ENCODE measurements around the gene KIAA0319L. TPM values are rescaled to one million over a fixed set of nuclear protein-coding genes. Genes with fewer than 3 reads are reported as not detected.

KIAA0319L gene
- total RNA-seq, 4 donors from 2014 or later, result 26.3 to 44.8 (median 38.9) TPM

GRCh38 chr1:35558374-35559316 lies 1.4 kb upstream of the KIAA0319L start:
- H3K9me3 ChIP-seq, result no peaks in the 10 kb centered on the region
- H3K27ac ChIP-seq, result peak overlapping the region; percentile 91 to 98 (median 96)
- no peaks in the 10 kb centered on the region for H3K27me3 ChIP-seq
- ATAC-seq, result no peak
- H3K4me3 ChIP-seq, result peak overlapping the region; percentile 74 to 95
- 0 to 12% methylated on average over 5 to 6 of the region's 26 CpGs for WGBS, 2 donors (ENCODE audit: low coverage in 1 of 2)
- TF ChIP-seq POLR2A (IDR thresholded peaks at IDR 0.05) (no peak), POLR2AphosphoS5 (IDR thresholded peaks at IDR 0.05) (no peak), EP300 (IDR thresholded peaks at IDR 0.05) (no peak)
- TF ChIP-seq, protein P1, sequence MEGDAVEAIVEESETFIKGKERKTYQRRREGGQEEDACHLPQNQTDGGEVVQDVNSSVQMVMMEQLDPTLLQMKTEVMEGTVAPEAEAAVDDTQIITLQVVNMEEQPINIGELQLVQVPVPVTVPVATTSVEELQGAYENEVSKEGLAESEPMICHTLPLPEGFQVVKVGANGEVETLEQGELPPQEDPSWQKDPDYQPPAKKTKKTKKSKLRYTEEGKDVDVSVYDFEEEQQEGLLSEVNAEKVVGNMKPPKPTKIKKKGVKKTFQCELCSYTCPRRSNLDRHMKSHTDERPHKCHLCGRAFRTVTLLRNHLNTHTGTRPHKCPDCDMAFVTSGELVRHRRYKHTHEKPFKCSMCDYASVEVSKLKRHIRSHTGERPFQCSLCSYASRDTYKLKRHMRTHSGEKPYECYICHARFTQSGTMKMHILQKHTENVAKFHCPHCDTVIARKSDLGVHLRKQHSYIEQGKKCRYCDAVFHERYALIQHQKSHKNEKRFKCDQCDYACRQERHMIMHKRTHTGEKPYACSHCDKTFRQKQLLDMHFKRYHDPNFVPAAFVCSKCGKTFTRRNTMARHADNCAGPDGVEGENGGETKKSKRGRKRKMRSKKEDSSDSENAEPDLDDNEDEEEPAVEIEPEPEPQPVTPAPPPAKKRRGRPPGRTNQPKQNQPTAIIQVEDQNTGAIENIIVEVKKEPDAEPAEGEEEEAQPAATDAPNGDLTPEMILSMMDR (IDR thresholded peaks at IDR 0.05), result no peak
- H3K36me3 ChIP-seq, result peaks cover 0 to 27% of the 10 kb centered on the region in 2 donors
- H3K4me1 ChIP-seq, result peaks cover 0 to 78% (median 36%) of the 10 kb centered on the region in 3 donors

GRCh38 chr1:35557611-35558373 lies 589 bp upstream of the KIAA0319L start, which contains the start of gene NCDN:
Gene NCDN (plus strand): TSS chr1:35557799. CDS start chr1:35558191, 392 bp downstream.
- H3K9me3 ChIP-seq, result no peaks in the 10 kb centered on the region
- 0 to 2% methylated on average over 4 to 26 of the region's 58 CpGs for WGBS, 2 donors (ENCODE audit: low coverage in 1 of 2)
- H3K27ac ChIP-seq, result peak within 1 kb of the TSS; percentile 91 to 98 (median 96)
- TF ChIP-seq EP300 (IDR thresholded peaks at IDR 0.05) (no peak), POLR2A (IDR thresholded peaks at IDR 0.05) (peak; percentile 5 to 17), POLR2AphosphoS5 (IDR thresholded peaks at IDR 0.05) (peak; percentile 23)
- ATAC-seq, result peak; percentile 97
- H3K36me3 ChIP-seq, result peaks cover 0 to 27% of the 10 kb centered on the region in 2 donors
- H3K4me1 ChIP-seq, result peaks cover 0 to 87% (median 36%) of the 10 kb centered on the region in 3 donors
- peak within 1 kb of the TSS; percentile 74 to 95 for H3K4me3 ChIP-seq
- H3K27me3 ChIP-seq, result no peaks in the 10 kb centered on the region

- H3K36me3 ChIP-seq, result peaks cover 0 to 27% of the 10 kb centered on the region in 2 donors
- peak overlapping the region; percentile 74 to 95 for H3K4me3 ChIP-seq
- ATAC-seq, result no peak
- WGBS, 2 donors (ENCODE audit: low coverage in 1 of 2), result 2 to 3% methylated on average over 5 to 8 of the region's 17 CpGs
- TF ChIP-seq, protein P1 (IDR thresholded peaks at IDR 0.05), result no peak
- no peak for TF ChIP-seq POLR2AphosphoS5 (IDR thresholded peaks at IDR 0.05)
- TF ChIP-seq POLR2A (IDR thresholded peaks at IDR 0.05), result no peak
- no peak for TF ChIP-seq EP300 (IDR thresholded peaks at IDR 0.05)
- H3K27me3 ChIP-seq, result no peaks in the 10 kb centered on the region
- H3K4me1 ChIP-seq, result peaks cover 0 to 80% (median 36%) of the 10 kb centered on the region in 3 donors
- peak overlapping the region; percentile 91 to 98 (median 96) for H3K27ac ChIP-seq
- no peaks in the 10 kb centered on the region for H3K9me3 ChIP-seq
Measured at GRCh38 chr1:35556484-35557117, 602 bp downstream of the KIAA0319L start.

- peak overlapping the region in 2 of 4 donors; percentile 94 to 98 for H3K27ac ChIP-seq
- TF ChIP-seq, protein P1 (IDR thresholded peaks at IDR 0.05), result no peak
- TF ChIP-seq POLR2A (IDR thresholded peaks at IDR 0.05) (no peak), EP300 (IDR thresholded peaks at IDR 0.05) (no peak), POLR2AphosphoS5 (IDR thresholded peaks at IDR 0.05) (no peak)
- no peak for ATAC-seq
- peaks cover 0 to 73% (median 32%) of the 10 kb centered on the region in 3 donors for H3K4me1 ChIP-seq
- peaks cover 0 to 34% of the 10 kb centered on the region in 2 donors for H3K36me3 ChIP-seq
- peak overlapping the region in 1 of 2 donors; percentile 74 for H3K4me3 ChIP-seq
- no peaks in the 10 kb centered on the region for H3K27me3 ChIP-seq
- no peaks in the 10 kb centered on the region for H3K9me3 ChIP-seq
- 30 to 38% methylated on average over 10 of the region's 10 CpGs for WGBS, 2 donors (ENCODE audit: low coverage in 1 of 2)
Measured at GRCh38 chr1:35555601-35556477, 1.4 kb downstream of the KIAA0319L start.
